Spinal cord (tissue), 10 donors: ENCODE results near the gene MSH2. TPM values are rescaled to one million over a fixed set of nuclear protein-coding genes. Genes with fewer than 3 reads are reported as not detected.
"Not testable (repeated sequence)": the region's sequence is repeated elsewhere in the genome, so short reads cannot be mapped to it uniquely, and the experiment has no call there.

ENCODE experiments used
- DNase-seq, 6 donors: peaks; one replicate each; pipeline versions ENCODE4 v3.0.0 to v3.0.0-alpha.2; 2013 to 2015; ENCODE audit warnings: low spot score in 6 of 6, low read depth in 4 of 6
- H3K27ac ChIP-seq: one replicate; pipeline ENCODE4 v1.5.1; 2013; ENCODE audit warnings: low read depth, low read length, control low read depth
- H3K27me3 ChIP-seq: one replicate; pipeline ENCODE4 v1.6.1; 2013; ENCODE audit warnings: low read length; ENCODE audit not compliant: control insufficient read depth, insufficient read depth
- H3K36me3 ChIP-seq: one replicate; pipeline ENCODE4 v1.6.1; 2013; ENCODE audit warnings: low read length; ENCODE audit not compliant: control insufficient read depth, insufficient read depth
- H3K4me1 ChIP-seq: one replicate; pipeline ENCODE4 v1.6.1; 2013; ENCODE audit warnings: low read length; ENCODE audit not compliant: control insufficient read depth, insufficient read depth
- H3K4me3 ChIP-seq: one replicate; pipeline ENCODE4 v1.5.1; 2013; ENCODE audit warnings: low read depth, low read length, control low read depth
- H3K9me3 ChIP-seq: one replicate; pipeline ENCODE4 v1.6.1; 2013; ENCODE audit warnings: low read length; ENCODE audit not compliant: control insufficient read depth, insufficient read depth
- WGBS: methylation state at CpG from one replicate; pipeline ENCODE4 v1.1.5; 2013; ENCODE audit warnings: missing lambda C conversion rate; ENCODE audit not compliant: insufficient coverage; 5-methylcytosine and 5-hydroxymethylcytosine counted together
- long read RNA-seq, 4 donors: transcript quantifications; one replicate each; lab custom pipeline, GENCODE V29; 2026
- polyA plus RNA-seq, 2 donors: library from polyadenylated mRNA; unstranded; fragments of 120-200 nt; gene quantifications; one replicate each; pipeline ENCODE4 v1.2.1, GENCODE V29; 2013; ENCODE audit not compliant: insufficient read length in 2 of 2
- total RNA-seq, 2 donors: library from RNA; depleted of rRNA in 1 of 2; stranded (reverse); fragments of 120-200 nt in 1 of 2; fragments of >200 nt in 1 of 2; gene quantifications; one replicate each; pipeline versions ENCODE4 v1.2.3 to v1.2.4, GENCODE V29; 2013 to 2014
- donor health status: healthy.

MSH2 gene
- total RNA-seq (10 to 100 TPM; 50.1 to 73.4 TPM), polyA plus RNA-seq (10 to 100 TPM; 35.0 to 44.3 TPM)
- long read RNA-seq, donor 1, partial matches to known transcripts = 35 of 39 reads
- long read RNA-seq, donor 1, other reads (novel, unspliced or antisense) = 0 of 39 reads
- long read RNA-seq, donor 2, partial matches to known transcripts = 0 of 4 reads
- long read RNA-seq, donor 2, other reads (novel, unspliced or antisense) = 0 of 4 reads
- long read RNA-seq, donor 3, partial matches to known transcripts = 9 of 11 reads
- long read RNA-seq, donor 3, other reads (novel, unspliced or antisense) = 0 of 11 reads
- long read RNA-seq, donor 4, partial matches to known transcripts = 0 of 4 reads
- long read RNA-seq, donor 4, other reads (novel, unspliced or antisense) = 0 of 4 reads

GRCh38 chr2:47402805-47403608 is at the start of gene MSH2:
Gene MSH2, plus strand, starts transcription at chr2:47403156. Its CDS starts 36 bp downstream, at chr2:47403192.
- Histone ChIP-seq H3K27me3 (no peaks in the 10 kb centered on the region), H3K4me3 (peak within 1 kb of the TSS; percentile 67), H3K27ac (peak within 1 kb of the TSS; percentile 84), H3K4me1 (peaks cover 20% of the 10 kb centered on the region), H3K9me3 (no peaks in the 10 kb centered on the region), H3K36me3 (no peaks in the 10 kb centered on the region)
- DNase-seq = peak; percentile 73 to 99 (median 86)
- 0% methylated on average over 71 of the region's 73 CpGs for WGBS

DNA sequence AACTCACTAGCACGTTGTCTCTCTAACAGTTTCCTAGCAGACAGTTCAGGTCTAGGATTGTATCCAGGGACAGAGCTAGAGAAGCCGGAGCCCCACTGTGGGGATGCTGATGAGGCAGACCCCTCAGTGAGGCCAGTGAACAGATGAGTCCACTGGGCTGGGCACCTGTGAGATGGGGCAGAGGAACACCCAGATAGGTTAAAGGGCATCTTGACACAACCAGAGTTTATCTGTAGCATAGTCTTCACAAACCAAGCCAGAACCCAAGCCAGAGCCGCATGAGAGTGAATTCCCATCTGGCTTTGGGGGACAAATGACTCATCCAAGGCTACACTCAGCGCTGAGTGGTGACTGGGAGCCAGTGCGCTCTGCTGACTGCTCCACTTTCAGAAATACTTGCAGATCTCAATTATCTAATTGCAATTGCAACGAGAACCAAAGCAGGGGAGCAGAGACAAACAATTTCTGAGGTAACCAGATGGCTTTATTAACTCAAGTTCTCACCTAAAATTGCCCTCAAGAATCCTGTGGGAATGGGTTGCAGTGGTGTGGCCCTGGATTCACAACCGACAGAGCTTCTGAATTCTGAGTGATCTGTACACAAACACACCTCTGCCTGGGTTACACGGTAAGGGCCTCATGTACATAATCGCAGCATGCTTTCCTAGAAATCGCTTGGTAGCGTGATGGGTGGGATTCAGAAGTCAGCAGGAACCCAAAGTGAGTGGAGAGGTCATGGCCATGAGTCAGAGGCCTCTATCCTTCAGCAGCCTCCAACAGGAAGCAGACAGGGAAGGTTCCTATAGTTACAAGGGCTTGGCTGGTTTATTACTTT is 48.7 kb upstream of the MSH2 start:
- Histone ChIP-seq H3K4me3 (no peak overlapping the region), H3K27me3 (no peaks in the 10 kb centered on the region), H3K9me3 (no peaks in the 10 kb centered on the region), H3K27ac (no peak overlapping the region), H3K4me1 (no peaks in the 10 kb centered on the region), H3K36me3 (no peaks in the 10 kb centered on the region)
- DNase-seq = no peak
- 87% methylated on average over 9 of the region's 11 CpGs for WGBS

DNA sequence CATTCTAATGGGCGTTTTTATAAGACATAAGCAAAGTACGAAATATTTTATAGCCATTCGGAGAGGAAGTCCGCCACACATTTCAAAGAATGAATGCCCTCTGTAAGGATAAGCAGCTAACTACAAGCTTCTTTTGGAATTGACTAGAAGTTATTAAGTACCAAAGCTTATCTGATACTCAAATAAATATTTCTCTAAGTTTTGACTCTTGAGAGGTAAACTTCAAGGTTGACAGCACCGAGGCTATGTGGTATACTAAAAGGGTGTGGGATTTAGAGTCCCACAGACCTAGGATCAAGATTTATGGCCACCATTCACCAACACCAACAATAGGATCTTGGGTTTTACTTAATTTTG is 48.1 kb upstream of the MSH2 start:
- WGBS = no CpG with 5 or more reads among the region's 5 CpGs
- no peak overlapping the region for H3K27ac ChIP-seq
- H3K4me1 ChIP-seq = no peaks in the 10 kb centered on the region
- no peaks in the 10 kb centered on the region for H3K27me3 ChIP-seq
- DNase-seq = no peak
- H3K4me3 ChIP-seq = no peak overlapping the region
- H3K9me3 ChIP-seq = no peaks in the 10 kb centered on the region
- H3K36me3 ChIP-seq = no peaks in the 10 kb centered on the region

GRCh38 chr2:47357483-47357882 is 45.5 kb upstream of the MSH2 start:
- 50% methylated on average over 4 of the region's 4 CpGs for WGBS
- Histone ChIP-seq H3K9me3 (no peaks in the 10 kb centered on the region), H3K27ac (no peak overlapping the region), H3K36me3 (no peaks in the 10 kb centered on the region), H3K27me3 (no peaks in the 10 kb centered on the region), H3K4me3 (no peak overlapping the region), H3K4me1 (no peaks in the 10 kb centered on the region)
- peak in 2 of 6 donors; percentile 53 to 59 for DNase-seq

DNA sequence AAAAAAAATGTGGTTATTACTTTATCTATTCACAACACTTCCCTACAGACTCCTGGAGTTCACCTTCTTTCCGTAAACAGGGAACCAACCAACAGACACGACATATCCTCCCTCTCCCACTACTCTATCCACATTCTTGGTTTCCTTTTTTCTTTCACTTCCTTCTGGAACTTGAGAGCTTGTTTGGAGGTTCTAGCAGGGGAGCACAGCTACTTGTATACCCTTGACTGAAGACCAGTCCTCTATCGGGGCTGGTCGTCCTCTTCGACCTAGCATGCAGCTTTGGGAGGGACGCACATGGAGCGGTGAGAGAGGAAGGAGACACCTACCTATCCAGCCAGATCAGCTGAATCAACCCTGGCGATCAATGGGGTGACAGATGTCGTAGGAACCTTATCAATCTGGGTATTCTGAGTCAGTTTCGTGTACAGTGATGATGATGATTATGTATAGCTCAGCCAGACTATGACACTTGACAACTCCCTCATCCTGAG is 43.5 kb upstream of the MSH2 start:
- no peak for DNase-seq
- Histone ChIP-seq H3K36me3 (no peaks in the 10 kb centered on the region), H3K4me3 (no peak overlapping the region), H3K27me3 (no peaks in the 10 kb centered on the region), H3K4me1 (no peaks in the 10 kb centered on the region), H3K9me3 (no peaks in the 10 kb centered on the region), H3K27ac (no peak overlapping the region)
- WGBS = 84% methylated on average over 7 of the region's 10 CpGs

- no peak overlapping the region for H3K27ac ChIP-seq
- H3K9me3 ChIP-seq = no peaks in the 10 kb centered on the region
- no peak for DNase-seq
- no CpG with 5 or more reads among the region's 3 CpGs for WGBS
- H3K4me1 ChIP-seq = no peaks in the 10 kb centered on the region
- no peaks in the 10 kb centered on the region for H3K27me3 ChIP-seq
- no peak overlapping the region for H3K4me3 ChIP-seq
- H3K36me3 ChIP-seq = no peaks in the 10 kb centered on the region
Observed at GRCh38 chr2:47360283-47360682, 42.7 kb upstream of the MSH2 start.

- Histone ChIP-seq H3K4me3 (no peak overlapping the region), H3K27me3 (no peaks in the 10 kb centered on the region), H3K36me3 (no peaks in the 10 kb centered on the region), H3K4me1 (no peaks in the 10 kb centered on the region), H3K9me3 (no peaks in the 10 kb centered on the region), H3K27ac (no peak overlapping the region)
- no peak for DNase-seq
- WGBS = 100% methylated on average over 1 of the region's 3 CpGs
Observed at GRCh38 chr2:47360927-47361326, 42.0 kb upstream of the MSH2 start.

GRCh38 chr2:47361505-47362229 is 41.3 kb upstream of the MSH2 start:
- H3K36me3 ChIP-seq, DNase-seq, H3K27me3 ChIP-seq, H3K4me3 ChIP-seq, H3K9me3 ChIP-seq, H3K27ac ChIP-seq, H3K4me1 ChIP-seq: not testable (repeated sequence)
- 92% methylated on average over 9 of the region's 10 CpGs for WGBS

DNA sequence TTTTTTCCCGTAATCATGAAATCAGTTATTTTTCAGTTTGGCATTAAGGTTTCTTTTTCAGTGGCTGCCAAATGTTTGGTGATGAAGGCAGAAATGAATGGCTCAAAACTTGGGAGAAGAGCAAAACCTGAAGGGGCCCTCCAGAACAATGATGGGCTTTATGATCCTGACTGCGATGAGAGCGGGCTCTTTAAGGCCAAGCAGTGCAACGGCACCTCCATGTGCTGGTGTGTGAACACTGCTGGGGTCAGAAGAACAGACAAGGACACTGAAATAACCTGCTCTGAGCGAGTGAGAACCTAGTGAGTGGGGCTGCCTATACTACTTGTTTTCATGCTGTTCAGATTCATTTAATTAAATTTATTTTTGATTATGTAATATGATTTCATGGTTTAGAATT is 29.2 kb upstream of the MSH2 start:
- Histone ChIP-seq H3K36me3 (no peaks in the 10 kb centered on the region), H3K4me3 (no peak overlapping the region), H3K27me3 (peaks cover 8% of the 10 kb centered on the region), H3K4me1 (peaks cover 10% of the 10 kb centered on the region), H3K27ac (no peak overlapping the region), H3K9me3 (no peaks in the 10 kb centered on the region)
- WGBS = 18% methylated on average over 3 of the region's 5 CpGs
- peak in 2 of 6 donors; percentile 18 to 22 for DNase-seq
